BJ (cell line): ENCODE measurements around the gene RASD1. TPM values are rescaled to one million over a fixed set of nuclear protein-coding genes. Genes with fewer than 3 reads are reported as not detected.

ENCODE experiments used
- CTCF ChIA-PET: fragments of 350-600 bp; formaldehyde crosslinking; extraction: SDS; loops from one replicate; lab custom pipeline; 2021; ENCODE audit warnings: antibody characterized with exemption, inconsistent platforms; lab: Yijun Ruan, JAX
- POLR2A ChIA-PET: fragments of 300-600 bp; sonication (Branson Sonifier 250); formaldehyde crosslinking; extraction: SDS; loops from one replicate; lab custom pipeline; 2021; ENCODE audit warnings: antibody characterized with exemption; lab: Charles Lee
- DNase-seq: peaks from one replicate; pipeline ENCODE4 v3.0.0-alpha.2; 2011; ENCODE audit warnings: low read depth
- H3K27me3 ChIP-seq: 2 replicates; pipeline ENCODE4 v1.6.0; 2011; ENCODE audit warnings: low read length; ENCODE audit not compliant: control insufficient read depth, insufficient read depth
- H3K36me3 ChIP-seq: 2 replicates; pipeline ENCODE4 v1.5.1; 2011; ENCODE audit warnings: low read length; ENCODE audit not compliant: control insufficient read depth, insufficient read depth
- H3K4me3 ChIP-seq: 2 replicates; pipeline ENCODE4 v1.5.1; 2011; ENCODE audit warnings: low read depth, mild to moderate bottlenecking, control low read depth, low read length
- polyA plus RNA-seq: library from polyadenylated mRNA; depleted of rRNA; stranded (reverse); fragments of >200 nt; gene quantifications from 2 replicates; pipeline ENCODE4 v1.2.3, GENCODE V29; 2011
- TF ChIP-seq, protein P1 (sequence below): IDR thresholded peaks from 2 replicates; pipeline ENCODE4 v1.5.1; 2011; ENCODE audit warnings: low read depth, mild to moderate bottlenecking, control low read depth, inconsistent platforms, low read length, moderate library complexity; ENCODE audit not compliant: insufficient read depth

The RASD1 gene
- polyA plus RNA-seq, 1 experiment: 0.90 TPM

DNA sequence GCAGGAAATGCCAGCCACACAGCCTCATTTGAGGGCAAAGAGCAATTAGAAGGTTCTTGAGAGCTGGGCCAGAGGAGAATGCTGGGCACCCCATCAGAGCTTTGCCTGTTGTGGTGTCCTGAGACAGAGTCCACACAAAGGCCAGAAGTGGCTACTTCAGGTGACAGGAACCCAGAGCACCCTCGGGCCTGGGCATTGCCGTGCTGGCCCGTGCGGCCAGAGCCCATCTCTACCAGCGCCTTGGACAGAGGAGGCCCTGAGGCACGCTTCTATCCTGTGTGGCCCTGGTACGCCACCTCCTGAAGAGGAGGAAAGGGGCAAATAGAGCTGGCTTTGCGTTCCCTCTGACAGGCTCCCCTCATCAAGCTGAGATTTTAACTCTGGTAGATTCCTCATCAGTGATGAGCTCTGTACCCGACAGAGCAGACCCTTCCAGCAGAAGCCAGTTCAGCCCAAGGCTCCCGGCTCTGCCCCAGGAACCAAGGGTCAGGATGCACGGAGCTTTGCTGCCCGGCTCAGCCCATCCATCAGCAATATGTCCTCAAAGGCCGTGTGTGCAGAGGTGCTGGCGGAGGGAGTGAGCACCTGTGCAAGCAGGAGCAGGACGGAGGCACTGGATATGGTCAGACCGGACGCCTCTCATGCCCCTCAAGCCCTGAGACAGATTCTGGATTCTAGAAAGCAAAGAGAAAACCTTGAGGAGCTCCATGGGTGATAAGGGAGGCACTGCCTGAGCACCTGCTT lies 3.4 kb upstream of the RASD1 start:
- Histone ChIP-seq H3K4me3 (no peak overlapping the region), H3K27me3 (no peaks in the 10 kb centered on the region), H3K36me3 (no peaks in the 10 kb centered on the region)
- ChIA-PET CTCF (interaction anchor here (2.6 to 4.5 kb wide), 3 partner anchors 69 to 144 kb away, joined by 10 to 37 read pairs (median 11); no protein-coding TSS in a partner anchor), POLR2A (no interaction called here)
- TF ChIP-seq, protein P1, sequence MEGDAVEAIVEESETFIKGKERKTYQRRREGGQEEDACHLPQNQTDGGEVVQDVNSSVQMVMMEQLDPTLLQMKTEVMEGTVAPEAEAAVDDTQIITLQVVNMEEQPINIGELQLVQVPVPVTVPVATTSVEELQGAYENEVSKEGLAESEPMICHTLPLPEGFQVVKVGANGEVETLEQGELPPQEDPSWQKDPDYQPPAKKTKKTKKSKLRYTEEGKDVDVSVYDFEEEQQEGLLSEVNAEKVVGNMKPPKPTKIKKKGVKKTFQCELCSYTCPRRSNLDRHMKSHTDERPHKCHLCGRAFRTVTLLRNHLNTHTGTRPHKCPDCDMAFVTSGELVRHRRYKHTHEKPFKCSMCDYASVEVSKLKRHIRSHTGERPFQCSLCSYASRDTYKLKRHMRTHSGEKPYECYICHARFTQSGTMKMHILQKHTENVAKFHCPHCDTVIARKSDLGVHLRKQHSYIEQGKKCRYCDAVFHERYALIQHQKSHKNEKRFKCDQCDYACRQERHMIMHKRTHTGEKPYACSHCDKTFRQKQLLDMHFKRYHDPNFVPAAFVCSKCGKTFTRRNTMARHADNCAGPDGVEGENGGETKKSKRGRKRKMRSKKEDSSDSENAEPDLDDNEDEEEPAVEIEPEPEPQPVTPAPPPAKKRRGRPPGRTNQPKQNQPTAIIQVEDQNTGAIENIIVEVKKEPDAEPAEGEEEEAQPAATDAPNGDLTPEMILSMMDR: no peak
- no peak for DNase-seq

DNA sequence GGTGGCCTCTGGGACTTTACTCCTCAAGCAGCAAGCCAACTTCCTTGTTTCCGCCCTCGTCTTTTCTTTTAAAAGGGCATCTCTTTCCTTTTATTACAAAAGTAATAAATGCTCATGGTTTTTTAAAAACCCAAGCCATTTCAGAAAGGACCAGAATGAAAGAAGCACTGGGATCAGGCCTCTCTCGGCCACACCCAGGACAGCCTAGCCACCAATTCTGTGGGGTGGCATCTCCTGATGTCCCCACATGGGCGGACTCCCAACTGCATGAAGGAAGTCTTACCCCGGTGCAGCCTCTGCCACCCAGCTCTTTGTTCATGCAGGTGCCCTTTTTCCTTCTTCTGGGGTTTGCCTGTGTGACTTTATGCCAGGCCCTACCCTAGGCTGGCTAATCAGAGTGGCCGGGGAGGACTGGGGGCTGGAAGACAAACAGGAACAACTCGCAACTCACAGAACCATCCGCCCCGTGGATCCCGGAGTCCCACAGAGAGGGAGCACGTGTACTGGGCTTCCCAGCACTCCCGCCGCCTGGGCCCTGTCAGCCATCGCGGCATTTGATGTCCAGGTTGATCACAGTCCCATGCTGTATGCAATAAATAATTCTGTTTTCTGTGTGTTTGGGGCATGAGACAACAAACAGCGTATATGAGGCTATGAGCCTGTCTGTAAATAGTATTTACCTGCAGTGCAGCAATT lies 2.6 kb upstream of the RASD1 start:
- Histone ChIP-seq H3K36me3 (no peaks in the 10 kb centered on the region), H3K4me3 (no peak overlapping the region), H3K27me3 (no peaks in the 10 kb centered on the region)
- ChIA-PET CTCF (interaction anchor here (1.1 to 5.6 kb wide), 4 partner anchors 70 to 115 kb away, joined by 3 to 149 read pairs (median 24); no protein-coding TSS in a partner anchor), POLR2A (no interaction called here)
- TF ChIP-seq, protein P1: no peak
- no peak for DNase-seq

DNA sequence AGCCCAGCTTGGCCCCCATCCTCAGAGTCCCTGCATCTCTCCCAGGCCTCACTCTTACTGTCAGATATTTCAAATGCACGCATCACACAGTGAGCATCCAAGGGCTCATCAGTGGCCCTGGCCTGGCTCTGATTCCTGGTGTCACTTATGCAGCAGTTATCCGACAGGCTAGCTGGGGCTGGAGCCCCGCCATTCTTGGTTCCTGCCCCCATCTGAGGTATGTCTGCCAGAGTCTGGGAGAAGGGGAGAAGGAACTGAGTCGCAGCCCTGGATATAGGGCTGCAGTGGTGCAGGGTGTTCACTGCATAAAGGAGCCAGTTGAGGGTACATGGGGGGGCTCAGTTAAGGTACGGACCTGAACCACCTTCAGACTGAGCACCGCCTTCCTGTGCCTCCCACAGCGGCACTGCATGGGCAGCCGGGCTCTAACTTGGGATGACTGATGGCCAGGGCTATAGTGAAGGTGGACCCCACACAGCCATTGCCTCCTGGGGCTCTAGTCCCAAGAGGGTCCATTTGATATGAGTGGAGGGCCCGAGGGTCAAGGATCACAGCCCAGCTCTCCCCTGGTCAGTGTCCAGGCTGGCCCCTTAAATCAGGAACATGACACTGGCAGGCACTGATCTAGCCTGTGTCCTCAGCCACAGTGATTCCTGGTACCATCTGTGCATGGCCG lies 1.8 kb upstream of the RASD1 start:
- DNase-seq: no peak
- POLR2A ChIA-PET: no interaction called here
- CTCF ChIA-PET: interaction anchor here (1.1 to 5.6 kb wide), 16 partner anchors 13 to 143 kb away, joined by 3 to 149 read pairs (median 13); no protein-coding TSS in a partner anchor

DNA sequence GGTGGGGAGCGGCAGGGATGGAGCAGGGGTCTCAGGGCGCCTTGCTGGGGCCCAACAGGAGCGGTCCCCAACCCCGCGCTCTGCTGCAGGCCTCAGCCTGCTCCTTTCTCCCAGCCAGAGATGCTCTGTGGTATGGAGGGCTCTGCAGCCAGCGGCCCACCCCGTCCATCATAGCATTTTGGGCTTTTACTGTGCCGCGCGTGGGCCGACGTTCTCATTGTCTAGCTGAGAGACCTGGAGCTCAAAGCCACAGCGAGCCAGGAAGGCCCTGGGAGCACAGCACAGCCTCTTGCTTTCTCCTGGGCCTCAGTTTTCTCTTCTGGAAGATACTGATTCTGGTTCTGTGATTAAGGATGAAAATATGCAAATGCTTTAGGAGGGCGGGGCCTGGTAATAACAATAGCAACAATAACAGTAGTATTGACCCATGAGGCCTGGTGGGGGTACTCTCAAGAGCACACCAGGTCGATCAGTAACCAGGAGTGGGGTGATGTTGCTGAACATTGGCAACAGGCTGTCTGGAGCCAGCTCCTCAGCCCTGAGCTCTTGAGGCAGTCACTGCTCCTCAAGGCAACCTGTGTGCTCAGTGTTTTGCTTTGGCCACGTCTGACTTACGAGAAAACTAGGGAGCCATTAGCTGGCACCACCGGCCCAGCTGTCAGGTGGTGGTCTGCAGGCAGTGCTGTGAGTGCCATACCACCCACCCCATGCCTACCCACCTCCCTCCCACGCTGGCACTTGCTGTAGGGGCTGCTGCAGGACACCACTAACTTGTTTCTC lies 1.1 kb upstream of the RASD1 start:
- H3K4me3 ChIP-seq: no peak overlapping the region
- TF ChIP-seq, protein P1: no peak
- no peak for DNase-seq
- H3K36me3 ChIP-seq: no peaks in the 10 kb centered on the region
- ChIA-PET CTCF (interaction anchor here (0.6 to 5.6 kb wide), 49 partner anchors 8 to 1218 kb away, joined by 3 to 149 read pairs (median 4); no protein-coding TSS in a partner anchor), POLR2A (no interaction called here)
- no peaks in the 10 kb centered on the region for H3K27me3 ChIP-seq

More for the DNA sequence above, 1.8 kb upstream of the RASD1 start:
- no peak overlapping the region for H3K4me3 ChIP-seq
- no peaks in the 10 kb centered on the region for H3K27me3 ChIP-seq
- TF ChIP-seq, protein P1: no peak
- no peaks in the 10 kb centered on the region for H3K36me3 ChIP-seq
